Hematopoietic multipotent progenitor cell (in vitro differentiated cells): Measurements from ENCODE around the gene HSF5. TPM values are rescaled to one million over a fixed set of nuclear protein-coding genes. Genes with fewer than 3 reads are reported as not detected.

Experiments
- DNase-seq, 3 donors: peaks; one replicate each; pipeline ENCODE4 v3.0.0-alpha.2; 2011 to 2015; ENCODE audit warnings: low read depth in 2 of 3, low spot score in 2 of 3
- total RNA-seq: library from RNA; depleted of rRNA; stranded (reverse); fragments of >200 nt; gene quantifications from one replicate; pipeline ENCODE4 v1.2.3, GENCODE V29; 2012

The HSF5 gene
- total RNA-seq, 1 donor = 2.4 TPM

- DNase-seq = no peak
These were observed 114.3 kb downstream of the HSF5 start for GRCh38 chr17:58373923-58374322.

GRCh38 chr17:58373003-58373402 lies 115.2 kb downstream of the HSF5 start:
- DNase-seq = no peak

GRCh38 chr17:58371300-58371950 lies 116.8 kb downstream of the HSF5 start:
- DNase-seq = no peak

GRCh38 chr17:58370716-58371115 lies 117.5 kb downstream of the HSF5 start:
- DNase-seq = no peak

GRCh38 chr17:58370309-58370708 lies 117.9 kb downstream of the HSF5 start:
- DNase-seq = no peak

Other genes with a start within 250 kb of the HSF5 start
- gene LPO, start 249.8 kb downstream of the HSF5 start, total RNA-seq = under 0.01 TPM
- 371 TPM for gene MPO, start 207.5 kb downstream of the HSF5 start, total RNA-seq
- gene TSPOAP1, start 159.6 kb downstream of the HSF5 start, total RNA-seq = 16.7 TPM
- 67.3 TPM for gene SUPT4H1, start 136.2 kb downstream of the HSF5 start, total RNA-seq
- 0.54 TPM for gene RNF43, start 70.9 kb downstream of the HSF5 start, total RNA-seq
- gene MTMR4, start 26.2 kb upstream of the HSF5 start, total RNA-seq = 55.2 TPM
- 0.27 TPM for gene TEX14, start 203.6 kb upstream of the HSF5 start, total RNA-seq
- gene RAD51C, start 204.2 kb upstream of the HSF5 start, total RNA-seq = 10.8 TPM